Esophagus squamous epithelium (tissue), 5 donors: Measurements from ENCODE around the gene EPHX1. TPM values are rescaled to one million over a fixed set of nuclear protein-coding genes. Genes with fewer than 3 reads are reported as not detected.

ENCODE experiments used
- DNase-seq: peaks from one replicate; lab custom pipeline; 2025; lab: John Stamatoyannopoulos, UW
- H3K27ac ChIP-seq, 4 donors: fragments of 200-600 bp; sonication (generic); one replicate each; pipeline ENCODE4 v1.5.1; 2016 to 2019; ENCODE audit warnings: mild to moderate bottlenecking in 1 of 4
- H3K27me3 ChIP-seq, 4 donors: fragments of 200-600 bp; sonication (generic); 1 replicate in 3 of 4; 2 replicates in 1 of 4; pipeline versions ENCODE4 v1.5.1 to v1.6.0; 2017 to 2021; ENCODE audit warnings: antibody characterized with exemption in 1 of 4
- H3K36me3 ChIP-seq, 3 donors: fragments of 200-600 bp; sonication (generic); one replicate each; pipeline ENCODE4 v1.5.1; 2016 to 2019
- H3K4me1 ChIP-seq, 3 donors: fragments of 200-600 bp; sonication (generic); one replicate each; pipeline ENCODE4 v1.5.1; 2017 to 2019
- H3K4me3 ChIP-seq, 4 donors: fragments of 200-600 bp; sonication (generic); 1 replicate in 3 of 4; 2 replicates in 1 of 4; pipeline ENCODE4 v1.5.1; 2016 to 2019; ENCODE audit warnings: mild to moderate bottlenecking in 2 of 4, moderate library complexity in 1 of 4
- H3K9me3 ChIP-seq, 3 donors: fragments of 200-600 bp; sonication (generic); one replicate each; pipeline ENCODE4 v1.5.1; 2016 to 2019
- CTCF ChIP-seq, 6 experiments: fragments of 450-650 bp in 4 of 6; fragments of 200-600 bp in 2 of 6; sonication (generic) in 2 of 6; IDR thresholded peaks; one replicate each; pipeline ENCODE4 v1.5.1; 2016 to 2019; ENCODE audit warnings: antibody characterized with exemption in 6 of 6, mild to moderate bottlenecking in 4 of 6, moderate library complexity in 4 of 6
- POLR2A ChIP-seq, 4 donors: fragments of 450-650 bp; IDR thresholded peaks; one replicate each; pipeline ENCODE4 v1.6.1; 2017; ENCODE audit warnings: antibody characterized with exemption in 4 of 4, mild to moderate bottlenecking in 4 of 4, moderate library complexity in 3 of 4
- WGBS, 2 donors: methylation state at CpG; one replicate each; pipeline ENCODE4 v1.1.5; 2018; 5-methylcytosine and 5-hydroxymethylcytosine counted together
- intact Hi-C: fragments of 100-400 bp; cut with DNase I; formaldehyde crosslinking; loops from one replicate; pipeline ENCODE4 v1.15.0; 2022
- total RNA-seq, 4 donors: library from RNA; depleted of rRNA; stranded (reverse); fragments of >200 nt; gene quantifications; one replicate each; pipeline ENCODE4 v1.1.0, GENCODE V29; 2016
- donor health status: DM: yes; HTN: yes; CAD: no.

EPHX1 gene
- total RNA-seq, 4 donors from 2014 or later, result 78.7 to 237 (median 151) TPM

- DNase-seq, result no peak
- Histone ChIP-seq H3K36me3 (no peaks in the 10 kb centered on the region), H3K4me1 (peaks cover 26 to 58% (median 42%) of the 10 kb centered on the region in 3 donors), H3K9me3 (no peaks in the 10 kb centered on the region), H3K4me3 (no peak overlapping the region), H3K27me3 (no peaks in the 10 kb centered on the region), H3K27ac (peak overlapping the region in 3 of 4 donors; percentile 21 to 66 (median 43))
- intact Hi-C loops, result no loop called here
- 35 to 58% methylated on average over 7 to 9 of the region's 9 CpGs for WGBS, 2 donors
- TF ChIP-seq POLR2A (IDR thresholded peaks at IDR 0.05) (no peak), CTCF (IDR thresholded peaks at IDR 0.05) (no peak)
Measured at GRCh38 chr1:225763716-225764548, 46.0 kb upstream of the EPHX1 start.

DNA sequence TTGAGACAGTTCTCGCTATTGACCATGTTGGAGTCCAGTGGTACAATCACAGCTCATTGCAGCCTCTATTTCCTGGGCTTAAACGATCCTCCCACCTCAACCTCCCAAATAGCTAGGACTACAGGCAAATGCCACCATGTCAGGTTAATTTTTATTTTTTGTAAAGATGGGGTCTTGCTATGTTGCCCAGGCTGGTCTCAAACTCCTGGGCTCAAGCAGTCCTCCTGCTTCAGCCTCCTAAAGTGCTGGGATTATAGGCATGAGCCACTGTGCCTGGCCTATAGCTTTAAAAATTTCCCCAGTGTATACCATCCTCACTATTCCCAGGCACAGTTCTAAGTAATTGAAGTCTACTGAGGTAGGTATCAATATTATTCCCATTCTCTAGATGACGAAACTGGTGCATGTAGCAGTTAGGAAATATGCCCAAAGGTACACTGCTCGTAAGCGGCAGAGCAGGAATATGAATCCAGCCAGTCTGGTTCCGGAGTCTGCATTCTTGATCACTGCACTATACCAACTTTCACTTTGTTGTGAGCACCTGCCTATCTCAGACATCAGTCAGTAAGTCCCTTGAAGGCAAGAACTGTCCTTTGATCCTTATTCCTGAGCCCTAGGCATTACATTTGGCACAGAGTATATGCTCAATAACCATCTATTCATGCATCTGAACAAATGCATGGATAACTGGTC is 43.8 kb upstream of the EPHX1 start:
- no peak for DNase-seq
- intact Hi-C loops, result no loop called here
- 62 to 88% methylated on average over 5 to 6 of the region's 6 CpGs for WGBS, 2 donors
- Histone ChIP-seq H3K27me3 (no peaks in the 10 kb centered on the region), H3K4me1 (peaks cover 26 to 75% (median 45%) of the 10 kb centered on the region in 3 donors), H3K27ac (peak overlapping the region; percentile 60 to 89 (median 70)), H3K9me3 (no peaks in the 10 kb centered on the region), H3K36me3 (no peaks in the 10 kb centered on the region), H3K4me3 (peak overlapping the region in 1 of 4 donors; percentile 13)
- no peak for TF ChIP-seq POLR2A (IDR thresholded peaks at IDR 0.05)
- TF ChIP-seq CTCF (IDR thresholded peaks at IDR 0.05), result no peak

GRCh38 chr1:225766967-225767633 is 42.8 kb upstream of the EPHX1 start:
- H3K27ac ChIP-seq, result peak overlapping the region; percentile 60 to 89 (median 70)
- WGBS, 2 donors, result 19 to 31% methylated on average over 5 of the region's 8 CpGs
- no peaks in the 10 kb centered on the region for H3K36me3 ChIP-seq
- DNase-seq, result no peak
- intact Hi-C loops, result no loop called here
- peaks cover 26 to 83% (median 49%) of the 10 kb centered on the region in 3 donors for H3K4me1 ChIP-seq
- no peaks in the 10 kb centered on the region for H3K9me3 ChIP-seq
- no peak for TF ChIP-seq CTCF (IDR thresholded peaks at IDR 0.05)
- TF ChIP-seq POLR2A (IDR thresholded peaks at IDR 0.05), result no peak
- H3K4me3 ChIP-seq, result peak overlapping the region in 1 of 4 donors; percentile 13
- no peaks in the 10 kb centered on the region for H3K27me3 ChIP-seq

- peak overlapping the region; percentile 60 to 89 (median 70) for H3K27ac ChIP-seq
- no peaks in the 10 kb centered on the region for H3K36me3 ChIP-seq
- H3K4me1 ChIP-seq, result peaks cover 32 to 88% (median 57%) of the 10 kb centered on the region in 3 donors
- H3K9me3 ChIP-seq, result no peaks in the 10 kb centered on the region
- WGBS, 2 donors, result 33 to 63% methylated on average over 3 to 8 of the region's 17 CpGs
- H3K27me3 ChIP-seq, result no peaks in the 10 kb centered on the region
- TF ChIP-seq POLR2A (IDR thresholded peaks at IDR 0.05), result no peak
- TF ChIP-seq CTCF (IDR thresholded peaks at IDR 0.05), result no peak
- no peak for DNase-seq
- intact Hi-C loops, result no loop called here
- H3K4me3 ChIP-seq, result no peak overlapping the region
Measured at GRCh38 chr1:225767634-225768540, 42.0 kb upstream of the EPHX1 start.
